GM08714 (cell line): Measurements from ENCODE around the gene PLA2G4F.

Experiments
- H3K4me3 ChIP-seq: fragments of 200-500 bp; sonication (Bioruptor generic); 2 replicates; pipeline ENCODE4 v1.5.1; 2014; ENCODE audit warnings: mild to moderate bottlenecking, low read length, inconsistent platforms
- ZNF274 ChIP-seq: IDR thresholded peaks from 2 replicates; pipeline ENCODE4 v1.6.1; 2012; ENCODE audit warnings: mild to moderate bottlenecking, low read depth, low read length

PLA2G4F gene

DNA sequence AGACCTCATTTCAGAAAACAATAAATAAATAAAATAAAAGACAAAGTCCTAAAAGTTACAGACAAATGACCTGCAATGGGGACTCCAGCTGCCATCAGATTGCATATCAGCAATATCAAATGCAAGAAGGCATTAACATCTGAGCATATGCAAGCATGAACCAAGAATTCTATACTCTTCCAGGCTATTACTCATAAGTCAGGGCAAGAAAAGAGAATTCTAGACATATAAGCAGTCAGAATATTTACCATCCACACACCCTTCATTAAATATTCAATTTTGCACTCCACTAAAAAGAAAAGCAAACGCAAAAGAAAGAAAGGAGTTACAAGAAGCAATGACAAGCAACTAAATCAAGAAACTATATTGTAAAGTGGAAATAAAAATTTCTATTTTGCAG, 21.1 kb downstream of the PLA2G4F start:
- TF ChIP-seq ZNF274 = no peak
- no peak overlapping the region for H3K4me3 ChIP-seq

DNA sequence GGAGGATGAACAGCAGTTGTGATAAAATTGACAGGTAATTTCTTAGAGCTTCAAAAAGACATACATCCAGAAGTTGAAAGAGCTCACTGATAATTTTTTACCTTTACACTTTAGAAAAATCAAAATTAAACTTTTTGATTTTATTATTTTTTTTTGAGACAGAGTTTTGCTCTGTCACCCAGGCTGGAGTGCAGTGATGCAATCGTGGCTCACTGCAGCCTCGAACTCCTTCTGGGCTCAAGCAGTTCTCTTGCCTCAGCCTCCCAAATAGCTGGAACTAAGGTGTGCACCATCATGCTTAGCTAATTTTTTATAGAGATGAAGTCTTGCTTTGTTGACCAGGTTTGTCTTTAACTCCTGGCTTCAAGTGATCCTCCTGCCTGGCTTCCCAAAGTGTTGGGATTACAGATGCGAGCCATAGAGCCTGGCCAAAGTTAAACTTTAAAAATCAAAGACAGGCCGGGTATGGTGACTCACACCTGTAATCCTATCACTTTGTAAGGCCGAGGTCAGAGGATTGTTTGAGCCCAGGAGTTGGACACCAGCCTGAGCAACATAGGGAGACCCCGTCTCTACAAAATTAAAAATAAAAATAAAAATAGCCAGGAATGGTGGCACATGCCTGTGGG, 21.7 kb downstream of the PLA2G4F start:
- no peak for TF ChIP-seq ZNF274
- H3K4me3 ChIP-seq = no peak overlapping the region

DNA sequence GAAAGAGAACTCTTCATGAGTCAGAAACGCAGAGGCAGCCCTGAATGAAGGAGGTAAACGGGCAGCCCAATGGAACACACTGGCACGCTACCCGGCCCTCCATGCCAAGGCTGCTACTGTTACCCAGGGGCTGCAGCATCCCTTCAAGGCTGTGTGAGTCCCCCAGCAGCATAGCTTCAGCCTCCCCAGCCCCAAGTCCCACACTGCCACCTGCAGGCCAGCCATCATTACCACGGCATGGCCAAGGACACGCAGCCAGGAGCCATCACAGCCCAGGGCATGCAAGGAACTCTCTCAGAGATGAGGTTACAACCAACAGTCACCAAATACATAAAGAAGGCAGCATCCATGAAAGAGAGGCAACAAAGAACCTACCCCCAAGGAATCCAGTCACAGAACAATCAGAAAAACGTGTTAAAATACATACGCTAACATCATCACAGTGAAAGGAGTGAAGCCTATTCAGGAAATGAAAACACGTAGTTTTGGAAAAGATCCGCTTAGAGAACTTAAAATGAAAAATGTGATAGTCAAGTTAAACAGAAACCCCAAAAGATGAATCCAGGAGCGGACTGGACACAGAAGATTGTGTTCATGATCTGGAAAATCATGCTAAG, 22.4 kb downstream of the PLA2G4F start:
- no peak for TF ChIP-seq ZNF274
- H3K4me3 ChIP-seq = no peak overlapping the region

DNA sequence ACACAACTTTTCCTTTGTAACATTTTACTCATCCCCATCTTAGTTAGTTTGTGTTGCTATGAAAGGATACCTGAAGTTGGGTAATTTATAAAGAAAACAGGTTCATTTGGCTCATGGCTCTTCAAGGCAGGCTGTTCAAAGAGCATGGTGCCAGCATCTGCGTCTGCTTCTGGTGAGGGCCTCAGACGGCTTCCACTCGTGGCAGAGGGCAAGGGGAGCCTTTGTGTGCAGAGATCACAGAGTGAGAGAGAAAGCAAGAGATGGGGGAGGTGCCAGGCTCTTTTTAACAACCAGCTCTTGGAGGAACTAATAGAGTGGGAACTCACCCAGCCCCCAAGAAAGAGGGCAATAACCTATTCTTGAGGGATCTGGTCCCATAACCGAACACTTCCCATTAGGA, 23.1 kb downstream of the PLA2G4F start:
- no peak for TF ChIP-seq ZNF274
- H3K4me3 ChIP-seq = no peak overlapping the region

DNA sequence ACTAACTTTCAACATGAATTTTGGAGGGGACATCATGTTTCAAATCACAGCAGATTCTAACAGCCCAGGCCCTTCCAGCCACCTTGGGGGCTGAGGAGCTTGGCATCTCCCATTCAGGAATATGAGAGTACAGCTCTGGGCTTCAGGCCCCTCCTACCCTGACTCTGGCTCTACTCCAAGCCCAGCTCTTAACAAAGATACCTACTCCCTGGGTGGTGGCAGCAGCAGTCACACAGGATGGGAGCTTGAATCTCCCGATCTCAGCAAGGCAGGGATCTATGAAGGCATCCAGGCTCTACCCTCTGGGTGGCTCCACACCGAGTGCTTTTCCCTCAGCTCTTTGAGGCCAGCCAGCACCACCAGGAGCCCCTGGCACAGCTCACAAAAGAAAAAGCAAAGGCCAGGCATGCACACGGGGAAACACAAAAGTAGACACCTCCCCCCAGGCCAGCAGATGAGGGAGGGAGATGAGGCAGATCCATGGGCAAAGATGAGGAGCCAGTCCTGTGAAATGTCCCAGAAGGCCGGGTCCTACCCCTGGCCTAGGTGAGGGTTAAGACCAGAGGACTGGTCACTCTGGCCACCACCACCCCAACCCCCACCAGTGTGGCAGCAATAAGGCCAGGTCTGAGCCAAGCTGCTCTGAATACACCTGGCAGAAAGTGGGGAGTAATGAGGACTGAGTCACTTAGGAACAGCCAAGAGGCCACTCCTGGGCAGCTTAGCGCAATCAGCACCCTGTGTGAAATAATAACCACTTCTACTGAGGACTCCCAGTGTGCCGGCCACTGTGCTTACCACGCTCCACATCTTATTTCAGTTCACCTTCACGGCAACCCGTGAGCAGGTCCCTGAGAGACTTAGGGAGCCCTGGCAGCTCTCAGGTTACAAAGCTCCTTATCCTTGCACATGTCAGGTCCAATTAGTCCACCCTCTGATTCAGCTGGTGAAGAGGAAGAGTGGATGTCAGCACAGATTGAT, 24.3 kb downstream of the PLA2G4F start:
- TF ChIP-seq ZNF274 = no peak
- no peak overlapping the region for H3K4me3 ChIP-seq

DNA sequence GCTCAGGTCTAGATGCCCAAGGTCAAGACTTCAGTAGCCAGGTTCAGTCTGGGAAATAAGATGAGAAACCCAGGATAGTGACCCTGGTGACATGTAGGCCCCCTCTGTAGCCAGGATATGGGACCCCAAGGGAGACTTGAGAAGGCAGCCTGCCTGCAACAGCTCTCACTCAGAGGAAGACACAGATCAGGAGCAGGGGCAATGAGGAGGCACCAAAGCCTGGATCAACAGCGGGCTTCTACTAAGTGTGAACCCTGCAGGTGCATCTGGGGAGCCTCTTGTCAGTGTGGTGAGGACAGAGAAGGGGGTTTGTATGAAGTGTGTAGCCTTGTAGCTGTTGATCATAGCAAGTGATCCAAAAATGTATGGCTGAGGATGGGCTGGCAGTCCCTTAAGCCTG, 25.4 kb downstream of the PLA2G4F start:
- H3K4me3 ChIP-seq = no peak overlapping the region
- no peak for TF ChIP-seq ZNF274

DNA sequence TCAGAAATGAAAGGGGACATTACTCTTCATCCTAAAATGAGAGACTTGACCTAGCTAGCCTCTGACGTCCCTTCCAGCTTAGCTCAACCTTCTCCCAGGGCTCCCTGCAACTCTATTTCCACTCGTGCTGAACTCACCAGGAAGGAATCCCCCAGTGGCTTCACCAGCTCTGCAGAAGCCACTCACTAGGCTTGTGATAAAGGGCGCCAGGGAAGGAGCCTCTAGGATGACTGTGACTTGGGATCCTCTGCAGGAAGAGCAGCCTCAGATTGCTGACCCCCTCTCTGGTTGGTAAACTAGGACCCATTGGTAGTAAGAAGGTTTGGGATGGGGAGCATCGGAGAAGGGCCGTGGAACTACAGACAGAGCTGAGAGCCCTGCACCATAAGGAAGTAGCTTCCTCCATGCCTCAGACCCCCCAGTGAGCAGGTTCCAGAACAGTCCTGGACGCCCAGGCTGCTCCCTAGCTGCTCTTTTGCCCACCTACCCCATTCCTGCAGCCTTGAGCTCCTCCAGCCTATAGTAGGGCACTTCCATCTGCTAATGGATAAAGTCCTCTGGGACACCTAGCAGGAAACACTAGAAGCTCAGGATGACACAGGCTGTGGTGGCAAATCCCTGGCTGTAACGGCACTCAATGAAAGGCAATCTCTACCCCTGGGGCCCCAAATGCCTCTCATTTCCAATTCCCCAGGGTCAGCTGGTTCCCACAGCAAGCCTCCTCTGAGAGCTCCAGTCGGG, 26.0 kb downstream of the PLA2G4F start:
- no peak for TF ChIP-seq ZNF274
- no peak overlapping the region for H3K4me3 ChIP-seq

DNA sequence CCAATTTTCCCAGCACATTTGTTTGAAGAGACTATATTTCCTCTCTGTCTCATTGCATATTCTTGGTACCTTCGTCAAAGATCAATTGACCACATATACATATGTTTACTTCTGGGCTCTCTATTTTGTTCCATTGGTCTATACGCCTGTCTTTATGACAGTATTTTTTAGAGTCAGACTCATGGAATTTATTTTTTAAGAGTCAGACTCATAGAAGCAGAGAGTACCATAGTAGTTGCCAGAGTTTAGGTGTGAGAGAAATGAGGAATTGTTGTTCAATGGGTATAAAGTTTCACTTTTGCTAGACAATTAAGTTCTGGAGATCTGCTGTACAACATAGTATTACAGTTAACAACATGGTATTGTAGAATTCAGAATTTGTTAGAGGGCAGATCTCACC, 27.1 kb downstream of the PLA2G4F start:
- TF ChIP-seq ZNF274 = no peak
- no peak overlapping the region for H3K4me3 ChIP-seq

- TF ChIP-seq ZNF274 = no peak
These were observed 28.0 kb downstream of the PLA2G4F start for GRCh38 chr15:42128476-42128875.

DNA sequence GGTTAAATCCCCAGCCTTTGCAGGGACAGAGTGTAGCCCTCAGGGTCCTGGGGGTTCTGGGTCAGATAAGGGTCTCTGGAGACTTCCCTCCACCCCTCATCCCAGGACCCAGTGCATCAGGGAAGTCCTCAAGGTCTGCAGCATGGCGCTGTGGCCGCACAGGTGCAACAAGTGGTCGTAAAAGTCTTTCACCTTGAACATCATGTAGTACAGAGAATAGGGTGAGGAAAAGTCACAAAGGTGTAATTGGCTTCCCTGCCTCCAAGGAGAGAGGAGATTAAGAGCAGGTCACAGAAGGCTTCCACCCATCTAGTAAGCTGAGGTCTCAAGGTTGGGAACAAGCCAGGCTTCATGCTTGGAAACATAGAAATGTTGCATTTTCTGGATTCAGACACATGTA, 32.9 kb downstream of the PLA2G4F start:
- no peak overlapping the region for H3K4me3 ChIP-seq
- TF ChIP-seq ZNF274 = no peak

More at GRCh38 chr15:42128476-42128875, 28.0 kb downstream of the PLA2G4F start:
- no peak overlapping the region for H3K4me3 ChIP-seq

DNA sequence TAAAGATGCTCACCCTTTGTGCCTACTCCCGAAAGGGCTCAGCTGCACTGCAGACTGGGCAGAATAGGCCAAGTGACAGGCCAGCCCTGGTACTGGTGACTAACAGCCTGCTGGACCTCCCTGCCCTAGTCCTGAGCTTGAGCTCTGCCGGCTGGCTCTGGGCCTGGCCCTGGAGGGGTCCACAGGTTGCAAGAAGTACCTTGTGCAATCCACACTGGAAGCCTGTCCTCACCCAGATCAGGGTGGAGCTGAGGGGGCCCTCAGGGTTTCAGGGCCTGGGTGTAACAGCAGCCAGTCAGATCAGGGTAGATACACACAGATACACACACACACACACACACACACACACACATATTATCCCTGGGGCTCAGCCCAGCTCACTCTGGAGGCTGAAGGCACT, 34.8 kb downstream of the PLA2G4F start:
- H3K4me3 ChIP-seq = no peak overlapping the region
- TF ChIP-seq ZNF274 = no peak

- no peak for TF ChIP-seq ZNF274
- H3K4me3 ChIP-seq = no peak overlapping the region
These were observed 35.4 kb downstream of the PLA2G4F start for GRCh38 chr15:42121021-42121420.

GRCh38 chr15:42120285-42120684, 36.2 kb downstream of the PLA2G4F start:
- no peak for TF ChIP-seq ZNF274
- H3K4me3 ChIP-seq = no peak overlapping the region

DNA sequence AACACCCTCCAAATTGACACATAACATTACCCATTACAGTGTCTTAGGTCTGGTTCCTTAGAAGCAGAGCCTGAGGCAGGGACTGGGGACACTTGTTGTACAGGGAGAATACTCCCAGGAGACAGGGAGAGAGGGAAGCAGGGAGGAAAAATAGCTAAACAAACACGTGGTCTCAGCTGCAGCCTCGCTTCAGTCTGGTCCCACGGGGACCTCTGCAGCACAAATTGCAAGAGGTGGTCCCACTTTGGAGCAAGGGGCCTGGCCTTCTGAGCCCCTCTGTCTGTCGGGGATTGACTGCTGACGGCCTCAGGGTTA, 37.0 kb downstream of the PLA2G4F start:
- no peak overlapping the region for H3K4me3 ChIP-seq
- no peak for TF ChIP-seq ZNF274
